ENCODE results near the gene SLC35E4.
"Not testable (repeated sequence)": the region's sequence is repeated elsewhere in the genome, so short reads cannot be mapped to it uniquely, and the experiment has no call there.

SLC35E4 gene

GRCh38 chr22:30654361-30654760 is 18.8 kb downstream of the SLC35E4 start:
- DNase-seq: no peak

- no peak for DNase-seq
Observed at GRCh38 chr22:30655532-30655931, 20.0 kb downstream of the SLC35E4 start.

GRCh38 chr22:30662040-30662439 is 26.5 kb downstream of the SLC35E4 start:
- DNase-seq: no peak

GRCh38 chr22:30664798-30665197 is 29.2 kb downstream of the SLC35E4 start:
- no peak for DNase-seq

- no peak for DNase-seq
Observed at GRCh38 chr22:30665266-30665665, 29.7 kb downstream of the SLC35E4 start.

GRCh38 chr22:30665786-30666185 is 30.2 kb downstream of the SLC35E4 start:
- no peak for DNase-seq

- no peak for DNase-seq
Observed at GRCh38 chr22:30667107-30667493, 31.5 kb downstream of the SLC35E4 start.

- DNase-seq: peak; percentile 96
Observed at GRCh38 chr22:30667494-30668385, 32.2 kb downstream of the SLC35E4 start, which contains the start of gene DUSP18. DUSP18 (minus strand) TSS chr22:30667875; CDS start chr22:30664003, 3,872 bp downstream.

- DNase-seq: no peak
Observed at GRCh38 chr22:30668386-30668710, 32.8 kb downstream of the SLC35E4 start.

- DNase-seq: no peak
Observed at GRCh38 chr22:30671071-30671470, 35.5 kb downstream of the SLC35E4 start.

GRCh38 chr22:30673136-30673535 is 37.6 kb downstream of the SLC35E4 start:
- DNase-seq: no peak

GRCh38 chr22:30674482-30674881 is 38.9 kb downstream of the SLC35E4 start:
- DNase-seq: no peak

- DNase-seq: no peak
Observed at GRCh38 chr22:30675436-30675835, 39.9 kb downstream of the SLC35E4 start.

- DNase-seq: not testable (repeated sequence)
Observed at GRCh38 chr22:30676565-30676964, 41.0 kb downstream of the SLC35E4 start.

- DNase-seq: not testable (repeated sequence)
Observed at GRCh38 chr22:30679895-30680690, 44.5 kb downstream of the SLC35E4 start.

GRCh38 chr22:30680991-30681770 is 45.6 kb downstream of the SLC35E4 start:
- no peak for DNase-seq

GRCh38 chr22:30681831-30682230 is 46.2 kb downstream of the SLC35E4 start:
- DNase-seq: no peak

- DNase-seq: no peak
Observed at GRCh38 chr22:30685178-30685577, 49.6 kb downstream of the SLC35E4 start.

GRCh38 chr22:30687358-30687757 is 51.8 kb downstream of the SLC35E4 start:
- DNase-seq: no peak

GRCh38 chr22:30689622-30690021 is 54.0 kb downstream of the SLC35E4 start:
- no peak for DNase-seq

GRCh38 chr22:30691204-30691603 is 55.6 kb downstream of the SLC35E4 start:
- DNase-seq: no peak

GRCh38 chr22:30694171-30694639 is 58.6 kb downstream of the SLC35E4 start:
- DNase-seq: peak; percentile 66
